ENCODE data around the gene EXOC7. TPM values are rescaled to one million over a fixed set of nuclear protein-coding genes. Genes with fewer than 3 reads are reported as not detected.

The EXOC7 gene
- total and polyA plus RNA-seq, 12 donors = 65.7 to 145 (median 95.8) TPM

DNA sequence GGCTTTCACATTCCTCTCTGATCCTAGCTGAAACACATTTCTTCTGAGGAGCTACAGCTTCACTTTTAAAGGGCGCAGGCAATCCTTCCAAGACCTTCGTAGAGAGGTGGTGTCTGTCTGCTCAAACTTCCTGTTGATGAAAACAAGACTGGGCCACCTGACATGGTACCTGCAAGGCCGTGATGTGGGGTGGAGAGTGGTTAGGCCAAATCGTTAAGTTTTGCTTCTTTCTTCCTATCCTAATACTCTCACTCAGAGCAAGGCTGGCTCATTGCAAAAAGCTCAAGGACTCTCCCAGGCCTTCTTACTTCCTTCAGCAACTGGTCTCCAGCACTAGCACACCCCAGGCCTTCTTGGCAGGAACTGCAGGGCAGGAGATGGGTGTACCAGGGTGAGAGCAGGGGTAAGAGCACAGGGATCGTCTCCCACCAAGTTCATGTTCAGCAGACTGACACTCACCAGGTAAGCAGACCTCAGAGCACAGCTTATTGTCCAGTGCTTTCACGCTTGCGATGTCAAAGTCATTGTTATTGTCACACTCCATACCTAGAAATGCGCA lies 48.4 kb upstream of the EXOC7 start:
- Histone ChIP-seq H3K9me3 (replicated peaks in 1 of 3) (no peaks in the 10 kb centered on the region), H3K36me3 (replicated peaks in 1 of 2) (no peaks in the 10 kb centered on the region), H3K4me3 (no peak overlapping the region), H3K4me1 (replicated peaks in 1 of 2) (no peaks in the 10 kb centered on the region), H3K27ac (no peak overlapping the region), H3K27me3 (no peaks in the 10 kb centered on the region)
- intact Hi-C loops (cut with DNase I) = no loop called here
- DNase-seq = no peak
- TF ChIP-seq, protein P1, sequence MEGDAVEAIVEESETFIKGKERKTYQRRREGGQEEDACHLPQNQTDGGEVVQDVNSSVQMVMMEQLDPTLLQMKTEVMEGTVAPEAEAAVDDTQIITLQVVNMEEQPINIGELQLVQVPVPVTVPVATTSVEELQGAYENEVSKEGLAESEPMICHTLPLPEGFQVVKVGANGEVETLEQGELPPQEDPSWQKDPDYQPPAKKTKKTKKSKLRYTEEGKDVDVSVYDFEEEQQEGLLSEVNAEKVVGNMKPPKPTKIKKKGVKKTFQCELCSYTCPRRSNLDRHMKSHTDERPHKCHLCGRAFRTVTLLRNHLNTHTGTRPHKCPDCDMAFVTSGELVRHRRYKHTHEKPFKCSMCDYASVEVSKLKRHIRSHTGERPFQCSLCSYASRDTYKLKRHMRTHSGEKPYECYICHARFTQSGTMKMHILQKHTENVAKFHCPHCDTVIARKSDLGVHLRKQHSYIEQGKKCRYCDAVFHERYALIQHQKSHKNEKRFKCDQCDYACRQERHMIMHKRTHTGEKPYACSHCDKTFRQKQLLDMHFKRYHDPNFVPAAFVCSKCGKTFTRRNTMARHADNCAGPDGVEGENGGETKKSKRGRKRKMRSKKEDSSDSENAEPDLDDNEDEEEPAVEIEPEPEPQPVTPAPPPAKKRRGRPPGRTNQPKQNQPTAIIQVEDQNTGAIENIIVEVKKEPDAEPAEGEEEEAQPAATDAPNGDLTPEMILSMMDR (IDR thresholded peaks at IDR 0.05) = no peak
- WGBS, 4 donors = 90 to 97% (median 93%) methylated on average over 8 of the region's 8 CpGs

DNA sequence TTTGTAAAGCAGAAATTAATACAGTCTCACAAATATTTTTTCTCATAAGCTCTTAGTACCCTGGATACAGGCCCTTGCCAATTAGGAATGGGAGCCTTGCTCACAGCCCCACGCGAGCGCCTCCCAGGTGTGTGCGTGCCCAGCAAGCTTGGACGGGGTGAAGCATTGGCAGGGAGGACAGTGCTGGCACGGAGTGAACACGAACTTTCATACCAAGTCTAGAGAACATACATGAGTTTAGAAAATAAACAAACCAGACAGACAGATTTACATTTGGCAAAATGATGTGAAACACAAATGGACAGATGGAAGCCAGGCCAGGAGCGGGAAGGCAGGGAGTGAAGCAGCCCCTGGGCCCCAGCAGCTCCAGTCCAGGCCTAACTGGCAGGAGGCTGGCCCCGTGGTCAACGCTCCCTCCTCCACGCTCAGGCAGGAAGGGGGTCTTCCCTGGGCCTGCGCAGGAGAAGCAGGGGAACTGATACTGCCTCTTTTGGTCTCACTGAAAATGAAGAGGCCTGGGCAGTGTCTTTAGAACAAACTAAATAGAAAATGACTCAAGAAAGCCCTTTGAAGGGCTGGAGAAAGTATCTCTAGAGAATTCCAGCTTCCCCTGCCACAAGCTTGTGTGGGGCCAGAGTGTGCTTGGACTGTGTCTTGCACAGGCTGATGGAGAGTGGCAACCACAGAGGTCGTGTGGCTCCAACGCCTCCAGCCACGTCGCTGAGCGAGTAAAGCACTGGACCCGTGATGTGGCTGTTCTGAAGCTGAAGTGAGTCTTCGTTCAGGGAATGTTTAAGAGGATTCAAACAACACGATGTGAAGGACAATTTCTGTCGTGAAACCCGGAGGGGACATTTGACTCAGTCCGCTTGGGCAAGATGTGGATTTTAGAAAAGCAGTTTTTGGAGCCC lies 47.4 kb upstream of the EXOC7 start:
- no peak for DNase-seq
- Histone ChIP-seq H3K27me3 (no peaks in the 10 kb centered on the region), H3K36me3 (replicated peaks in 1 of 2) (no peaks in the 10 kb centered on the region), H3K4me3 (no peak overlapping the region), H3K4me1 (replicated peaks in 1 of 2) (peaks cover 3 to 4% of the 10 kb centered on the region in 2 donors), H3K27ac (no peak overlapping the region), H3K9me3 (replicated peaks in 1 of 3) (no peaks in the 10 kb centered on the region)
- intact Hi-C loops (cut with DNase I) = no loop called here
- TF ChIP-seq, protein P1 (IDR thresholded peaks at IDR 0.05) = no peak
- TF ChIP-seq POLR2A (IDR thresholded peaks at IDR 0.05) = no peak
- 90 to 94% (median 90%) methylated on average over 23 of the region's 23 CpGs for WGBS, 4 donors

DNA sequence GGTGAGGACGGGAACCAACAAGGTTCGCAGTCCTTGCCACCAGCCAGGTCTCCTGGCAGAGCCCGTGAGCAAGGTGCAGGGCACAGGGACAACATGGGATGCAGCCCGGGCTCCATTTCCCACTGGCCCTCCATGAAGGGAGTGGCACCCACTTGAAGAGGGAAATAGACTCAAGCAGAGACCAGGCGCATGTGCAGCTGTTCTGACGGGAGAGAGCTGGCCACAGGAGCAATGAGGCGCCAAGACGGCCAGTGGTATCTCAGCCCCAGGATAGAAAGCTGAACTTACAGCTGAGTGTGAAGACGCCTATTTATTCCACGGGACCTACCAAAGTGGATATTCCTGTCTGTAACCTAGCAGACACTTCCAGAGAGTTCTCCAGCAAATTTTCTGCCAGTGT lies 45.6 kb upstream of the EXOC7 start:
- TF ChIP-seq, protein P1 (IDR thresholded peaks at IDR 0.05) = no peak
- no peak for TF ChIP-seq POLR2A (IDR thresholded peaks at IDR 0.05)
- peaks cover 6 to 14% of the 10 kb centered on the region in 2 donors for H3K4me1 ChIP-seq (replicated peaks in 1 of 2)
- H3K27me3 ChIP-seq = no peaks in the 10 kb centered on the region
- H3K9me3 ChIP-seq (replicated peaks in 1 of 3) = no peaks in the 10 kb centered on the region
- no peak overlapping the region for H3K27ac ChIP-seq
- intact Hi-C loops (cut with DNase I) = no loop called here
- no peak overlapping the region for H3K4me3 ChIP-seq
- no peaks in the 10 kb centered on the region for H3K36me3 ChIP-seq (replicated peaks in 1 of 2)
- WGBS, 4 donors = 82 to 92% (median 89%) methylated on average over 6 to 10 of the region's 10 CpGs
- DNase-seq = no peak

DNA sequence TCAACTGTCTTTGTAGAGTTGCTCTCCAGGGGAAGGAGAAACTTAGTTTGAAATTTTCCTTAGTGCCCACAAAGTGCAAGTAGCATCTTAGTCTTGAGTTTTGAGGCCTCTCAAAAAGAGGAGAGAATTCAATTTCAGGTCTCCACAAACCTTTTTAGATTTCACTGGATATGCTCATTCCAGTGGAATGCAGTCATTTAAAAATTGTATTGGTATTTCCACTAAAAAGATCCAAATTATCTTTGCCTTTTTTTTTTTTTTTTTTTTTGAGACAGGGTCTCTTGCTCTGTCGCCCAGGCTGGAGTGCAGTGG lies 44.4 kb upstream of the EXOC7 start:
- no peak for DNase-seq
- 86 to 100% (median 94%) methylated on average over 1 of the region's 1 CpG for WGBS, 4 donors
- intact Hi-C loops (cut with DNase I) = no loop called here

More for the DNA sequence above, 44.4 kb upstream of the EXOC7 start:
- no peak overlapping the region for H3K27ac ChIP-seq
- peaks cover 6 to 14% of the 10 kb centered on the region in 2 donors for H3K4me1 ChIP-seq (replicated peaks in 1 of 2)
- H3K9me3 ChIP-seq (replicated peaks in 1 of 3) = no peaks in the 10 kb centered on the region
- TF ChIP-seq POLR2A (IDR thresholded peaks at IDR 0.05) = no peak
- TF ChIP-seq, protein P1 (IDR thresholded peaks at IDR 0.05) = peak in 1 of 6 experiments; percentile 6
- H3K27me3 ChIP-seq = no peaks in the 10 kb centered on the region
- H3K4me3 ChIP-seq = no peak overlapping the region
- H3K36me3 ChIP-seq (replicated peaks in 1 of 2) = no peaks in the 10 kb centered on the region
